Peyer's patch (tissue), 4 donors: Measurements from ENCODE around the gene UTP20. TPM values are rescaled to one million over a fixed set of nuclear protein-coding genes. Genes with fewer than 3 reads are reported as not detected.
"Not testable (repeated sequence)": the region's sequence is repeated elsewhere in the genome, so short reads cannot be mapped to it uniquely, and the experiment has no call there.

Source experiments
- DNase-seq, 3 donors: peaks; one replicate each; pipeline ENCODE4 v3.0.0-alpha.2; 2017 to 2019
- H3K27ac ChIP-seq, 4 donors: fragments of 200-600 bp; sonication (generic); one replicate each; pipeline ENCODE4 v1.5.1; 2016 to 2019
- H3K27me3 ChIP-seq, 2 donors: fragments of 200-600 bp; sonication (generic); one replicate each; pipeline ENCODE4 v1.5.1; 2019
- H3K36me3 ChIP-seq, 3 donors: fragments of 200-600 bp; sonication (generic); one replicate each; pipeline ENCODE4 v1.5.1; 2016 to 2019
- H3K4me1 ChIP-seq, 4 donors: fragments of 200-600 bp; sonication (generic); one replicate each; pipeline ENCODE4 v1.5.1; 2016 to 2019
- H3K4me3 ChIP-seq, 4 donors: fragments of 200-600 bp; sonication (generic); 1 replicate in 3 of 4; 2 replicates in 1 of 4; pipeline ENCODE4 v1.5.1; 2016 to 2019; ENCODE audit warnings: mild to moderate bottlenecking in 1 of 4
- H3K9me3 ChIP-seq, 4 donors: fragments of 200-600 bp; sonication (generic); one replicate each; pipeline ENCODE4 v1.5.1; 2016 to 2019; ENCODE audit warnings: mild to moderate bottlenecking in 1 of 4
- CTCF ChIP-seq, 6 experiments: fragments of 450-650 bp in 4 of 6; fragments of 200-600 bp in 2 of 6; sonication (generic) in 1 of 6; IDR thresholded peaks; one replicate each; pipeline ENCODE4 v1.5.1; 2017 to 2019; ENCODE audit warnings: antibody characterized with exemption in 6 of 6, mild to moderate bottlenecking in 3 of 6, moderate library complexity in 1 of 6
- POLR2A ChIP-seq, 2 donors: fragments of 450-650 bp; IDR thresholded peaks; one replicate each; pipeline ENCODE4 v1.5.1; 2017; ENCODE audit warnings: antibody characterized with exemption in 2 of 2, mild to moderate bottlenecking in 2 of 2, moderate library complexity in 2 of 2
- small RNA-seq, 2 donors: library from RNA; depleted of rRNA; stranded (forward); fragments of <200 nt; gene quantifications; one replicate each; pipeline ENCODE3, GENCODE V24; 2016
- total RNA-seq, 4 donors: library from RNA; depleted of rRNA; stranded (reverse); fragments of >200 nt; gene quantifications; one replicate each; pipeline ENCODE4 v1.1.0, GENCODE V29; 2016

The UTP20 gene
- total RNA-seq, 4 donors from 2014 or later = 3.7 to 14.9 (median 5.5) TPM

- DNase-seq = peak in 1 of 3 donors; percentile 59
- H3K27ac ChIP-seq = no peak overlapping the region
- no peak overlapping the region for H3K4me3 ChIP-seq
- no peaks in the 10 kb centered on the region for H3K9me3 ChIP-seq
- no peaks in the 10 kb centered on the region for H3K27me3 ChIP-seq
- H3K36me3 ChIP-seq = no peaks in the 10 kb centered on the region
- TF ChIP-seq CTCF (IDR thresholded peaks at IDR 0.05) (peak; percentile 16 to 81 (median 64)), POLR2A (IDR thresholded peaks at IDR 0.05) (no peak)
- H3K4me1 ChIP-seq = no peaks in the 10 kb centered on the region
These were observed 134.7 kb downstream of the UTP20 start for GRCh38 chr12:101414533-101415119.

GRCh38 chr12:101415228-101415627 lies 135.3 kb downstream of the UTP20 start:
- H3K9me3 ChIP-seq = no peaks in the 10 kb centered on the region
- no peak for DNase-seq
- H3K4me3 ChIP-seq = no peak overlapping the region
- H3K4me1 ChIP-seq = no peaks in the 10 kb centered on the region
- no peaks in the 10 kb centered on the region for H3K36me3 ChIP-seq
- TF ChIP-seq POLR2A (IDR thresholded peaks at IDR 0.05) (no peak), CTCF (IDR thresholded peaks at IDR 0.05) (no peak)
- no peak overlapping the region for H3K27ac ChIP-seq
- H3K27me3 ChIP-seq = no peaks in the 10 kb centered on the region

GRCh38 chr12:101422066-101422465 lies 142.2 kb downstream of the UTP20 start:
- not testable (repeated sequence) for H3K27me3 ChIP-seq, H3K4me1 ChIP-seq, H3K27ac ChIP-seq, DNase-seq, H3K36me3 ChIP-seq, H3K9me3 ChIP-seq, H3K4me3 ChIP-seq

- Histone ChIP-seq H3K36me3 (no peaks in the 10 kb centered on the region), H3K4me3 (no peak overlapping the region), H3K4me1 (no peaks in the 10 kb centered on the region), H3K9me3 (no peaks in the 10 kb centered on the region), H3K27me3 (no peaks in the 10 kb centered on the region), H3K27ac (no peak overlapping the region)
- TF ChIP-seq POLR2A (IDR thresholded peaks at IDR 0.05) = no peak
- TF ChIP-seq CTCF (IDR thresholded peaks at IDR 0.05) = no peak
- no peak for DNase-seq
These were observed 144.7 kb downstream of the UTP20 start for GRCh38 chr12:101424620-101425019.

DNA sequence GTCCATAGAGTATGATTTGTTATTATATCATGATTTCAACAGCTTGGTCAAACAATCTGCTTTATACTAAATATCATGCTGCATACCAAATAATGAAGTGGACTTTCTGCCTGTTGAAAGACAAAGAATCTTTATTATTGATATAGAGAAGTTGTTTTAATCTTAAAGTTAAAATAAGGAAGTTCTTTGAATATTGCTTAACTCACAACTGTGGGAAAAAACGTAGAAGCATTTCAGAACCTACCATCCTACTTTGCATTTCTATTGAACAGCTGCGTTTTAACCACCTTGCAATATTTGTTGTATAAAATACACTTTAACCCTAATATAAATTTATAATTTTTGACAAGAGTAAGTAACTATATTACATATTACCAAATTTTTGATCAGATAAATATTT lies 150.6 kb downstream of the UTP20 start:
- no peak overlapping the region for H3K4me3 ChIP-seq
- H3K9me3 ChIP-seq = no peaks in the 10 kb centered on the region
- no peak for TF ChIP-seq CTCF (IDR thresholded peaks at IDR 0.05)
- no peak for TF ChIP-seq POLR2A (IDR thresholded peaks at IDR 0.05)
- no peaks in the 10 kb centered on the region for H3K36me3 ChIP-seq
- no peak overlapping the region for H3K27ac ChIP-seq
- no peaks in the 10 kb centered on the region for H3K4me1 ChIP-seq
- no peak for DNase-seq
- no peaks in the 10 kb centered on the region for H3K27me3 ChIP-seq

DNA sequence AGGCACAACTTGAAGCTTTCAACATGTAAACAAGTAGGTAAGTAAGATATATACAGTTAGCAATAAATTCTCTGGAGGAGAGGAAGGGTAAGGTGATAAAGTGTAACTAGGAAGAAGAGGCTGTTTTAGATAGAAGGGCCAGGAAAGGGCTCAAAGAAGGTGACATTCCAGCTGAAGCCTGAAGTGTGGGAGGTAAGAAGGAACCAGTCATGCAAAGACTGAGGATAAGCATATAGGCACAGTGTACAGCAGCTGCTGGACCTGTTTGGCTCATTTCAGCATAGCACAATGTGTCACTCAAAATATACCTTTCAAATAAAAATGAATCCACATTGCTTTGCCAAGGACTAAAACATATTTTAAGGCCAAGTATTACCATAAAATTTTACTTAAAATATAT lies 156.2 kb downstream of the UTP20 start:
- no peak for DNase-seq
- Histone ChIP-seq H3K27ac (no peak overlapping the region), H3K4me3 (no peak overlapping the region), H3K36me3 (no peaks in the 10 kb centered on the region), H3K4me1 (no peaks in the 10 kb centered on the region), H3K27me3 (no peaks in the 10 kb centered on the region), H3K9me3 (no peaks in the 10 kb centered on the region)
- TF ChIP-seq POLR2A (IDR thresholded peaks at IDR 0.05) (no peak), CTCF (IDR thresholded peaks at IDR 0.05) (no peak)

Small RNA genes lying within 50 kb of the gene (small RNA-seq; reads per million reads assigned to genes)
- 0 reads per million in 2 donors for gene RNU6-1068P
- 0 reads per million in 2 donors for gene RPS27P23

Other genes with a start within 250 kb of the UTP20 start
- under 1 TPM in 3 of 4 donors, not detected in 1; 0.18 to 0.54 (median 0.28) TPM for gene SLC5A8, start 69.9 kb upstream of the UTP20 start, total RNA-seq
- gene ARL1, start 127.7 kb downstream of the UTP20 start, total RNA-seq = 10 to 100 TPM; 37.1 to 59.3 (median 50.6) TPM
- not detected for gene SPIC, start 195.2 kb downstream of the UTP20 start, total RNA-seq